Pulmonary artery endothelial cell (primary cell): ENCODE data around the gene PSMD12. TPM values are rescaled to one million over a fixed set of nuclear protein-coding genes. Genes with fewer than 3 reads are reported as not detected.
"Not testable (repeated sequence)": the region's sequence is repeated elsewhere in the genome, so short reads cannot be mapped to it uniquely, and the experiment has no call there.

Source experiments
- DNase-seq: peaks from one replicate; pipeline ENCODE4 v3.0.0-alpha.2; 2011; ENCODE audit warnings: low read depth, low spot score
- total RNA-seq: library from RNA; depleted of rRNA; stranded (reverse); fragments of >200 nt; gene quantifications from 2 replicates; pipeline ENCODE4 v1.2.3, GENCODE V29; 2014

Gene PSMD12
- 36.9 and 44.6 TPM in 2 replicates for total RNA-seq

- peak; percentile 60 for DNase-seq
These were observed at the start of gene PSMD12 for GRCh38 chr17:67366193-67367157. Gene PSMD12, minus strand, starts transcription at chr17:67366577. Its CDS starts 58 bp downstream, at chr17:67366519.

GRCh38 chr17:67415291-67415690, 48.9 kb upstream of the PSMD12 start:
- DNase-seq, result no peak

DNA sequence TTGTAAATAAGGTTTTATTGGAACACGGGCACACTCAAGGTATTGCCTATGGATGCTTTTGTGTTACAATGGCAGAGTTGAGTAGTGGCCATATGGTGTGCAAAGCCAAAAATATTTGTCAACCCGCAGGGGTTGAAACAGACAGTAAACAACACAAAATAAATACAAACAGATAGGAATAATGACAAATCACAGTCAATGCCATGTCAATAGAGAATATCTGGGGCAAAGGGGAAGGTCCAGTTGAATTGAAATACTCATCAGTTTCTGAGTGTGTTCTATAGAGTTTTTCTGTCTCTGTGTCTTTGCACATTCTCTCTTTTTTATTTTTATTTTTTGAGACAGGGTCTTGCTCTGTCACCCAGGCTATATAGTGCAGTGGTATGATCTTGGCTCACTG, 48.2 kb upstream of the PSMD12 start:
- no peak for DNase-seq

- no peak for DNase-seq
These were observed 47.8 kb upstream of the PSMD12 start for GRCh38 chr17:67414130-67414529.

- DNase-seq, result no peak
These were observed 47.0 kb upstream of the PSMD12 start for GRCh38 chr17:67413388-67413787.

DNA sequence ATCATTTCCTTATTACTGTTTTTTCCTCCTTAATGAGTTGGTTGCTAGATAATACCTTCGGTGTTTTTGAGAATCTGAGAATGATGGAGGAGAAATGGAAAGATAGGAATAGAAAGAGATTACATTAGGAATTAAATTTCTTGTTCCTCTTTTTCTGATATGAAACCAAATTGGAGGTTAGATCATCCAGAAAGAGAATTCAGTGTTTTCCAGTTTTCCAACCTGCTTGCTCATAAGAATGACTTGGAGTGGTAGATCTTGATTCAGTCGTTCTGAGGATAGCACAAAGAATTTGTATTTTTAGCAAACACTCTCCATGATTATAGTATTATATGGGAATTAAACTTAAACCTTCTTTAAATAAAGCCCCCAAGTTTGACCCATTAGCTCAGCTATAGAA, 46.6 kb upstream of the PSMD12 start:
- DNase-seq, result no peak

- no peak for DNase-seq
These were observed 45.7 kb upstream of the PSMD12 start for GRCh38 chr17:67412032-67412431.

DNA sequence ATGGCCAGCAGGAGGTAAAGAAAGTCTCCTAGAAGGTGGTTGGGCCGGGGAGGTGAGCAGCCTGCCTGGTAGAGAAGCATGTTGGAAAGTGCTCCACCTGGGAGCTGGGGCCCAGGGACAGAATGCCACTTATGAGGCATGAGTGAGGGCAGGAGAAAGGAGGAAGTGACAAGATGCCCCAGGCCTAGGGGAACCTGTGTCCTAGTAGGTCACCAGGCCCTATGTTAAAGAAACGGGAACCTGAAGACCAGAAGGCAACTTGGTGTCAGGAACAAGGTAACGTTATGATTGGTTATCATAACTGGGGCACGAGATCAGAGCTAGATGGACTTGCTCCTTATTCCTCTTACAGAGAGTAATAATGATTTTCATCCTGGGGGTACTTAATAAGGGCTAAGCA, 45.0 kb upstream of the PSMD12 start:
- no peak for DNase-seq

DNA sequence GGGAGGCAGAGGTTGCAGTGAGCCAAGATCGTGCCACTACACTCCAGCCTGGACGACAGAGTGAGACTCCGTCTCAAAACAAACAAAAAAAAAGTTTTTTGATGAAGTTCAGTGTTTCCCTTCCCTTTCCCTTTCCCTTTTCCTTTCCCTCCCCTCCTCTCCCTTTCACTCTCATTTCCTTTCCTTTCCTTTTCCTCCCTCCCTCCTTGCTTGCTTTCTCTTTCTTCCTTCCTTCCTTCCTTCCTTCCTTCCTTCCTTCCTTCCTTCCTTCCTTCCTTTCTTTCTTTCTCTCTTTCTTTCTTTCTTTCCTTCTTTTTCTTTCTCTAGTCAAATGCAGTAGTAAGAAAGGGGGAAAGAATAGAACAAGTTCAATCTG, 42.1 kb upstream of the PSMD12 start:
- DNase-seq, result not testable (repeated sequence)

- no peak for DNase-seq
These were observed 37.1 kb upstream of the PSMD12 start for GRCh38 chr17:67403483-67403882.

- DNase-seq, result no peak
These were observed 36.7 kb upstream of the PSMD12 start for GRCh38 chr17:67403065-67403464.

DNA sequence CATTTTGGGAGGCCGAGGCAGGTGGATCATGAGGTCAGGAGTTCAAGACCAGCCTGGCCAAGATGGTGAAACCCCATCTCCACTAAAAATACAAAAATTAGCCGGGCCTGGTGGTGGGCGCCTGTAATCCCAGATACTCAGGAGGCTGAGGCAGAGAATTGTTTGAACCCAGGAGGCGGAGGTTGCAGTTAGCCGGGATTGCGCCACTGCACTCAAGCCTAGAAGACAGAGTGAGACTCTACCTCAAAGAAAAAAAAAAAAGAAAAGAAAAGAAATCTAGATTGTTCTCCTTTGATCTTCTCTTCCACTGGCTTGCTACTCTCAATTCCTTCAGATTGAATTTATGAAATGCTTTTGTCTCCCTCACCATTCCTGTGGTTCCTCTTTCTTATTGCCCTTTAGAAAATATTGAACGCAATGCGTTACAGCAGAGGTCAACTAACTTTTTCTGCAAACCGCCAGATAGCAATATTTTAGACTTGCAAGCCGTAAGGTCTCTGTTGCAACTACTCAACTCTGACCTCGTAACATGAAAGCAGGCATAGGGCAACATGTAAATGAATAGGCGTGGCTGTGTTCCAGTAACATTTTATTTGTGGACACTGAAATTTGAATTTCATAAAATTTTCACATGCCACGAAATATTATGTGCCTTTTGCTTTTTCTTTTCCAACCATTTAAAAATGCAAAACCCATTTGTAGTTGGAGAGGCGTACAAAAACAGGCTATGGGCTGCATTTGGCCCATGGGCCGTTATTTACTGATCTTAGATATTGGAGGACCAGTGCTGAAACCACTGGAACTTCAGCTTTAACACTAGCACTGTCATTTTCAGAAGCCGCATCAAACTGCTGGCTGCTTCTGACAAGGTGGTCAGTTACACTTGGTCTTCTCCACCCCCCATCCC, 35.5 kb upstream of the PSMD12 start:
- DNase-seq, result no peak

- no peak for DNase-seq
These were observed 34.7 kb upstream of the PSMD12 start for GRCh38 chr17:67401106-67401505.

- no peak for DNase-seq
These were observed 33.8 kb upstream of the PSMD12 start for GRCh38 chr17:67400193-67400592.

GRCh38 chr17:67399676-67400075, 33.3 kb upstream of the PSMD12 start:
- no peak for DNase-seq

GRCh38 chr17:67393809-67394397, 27.5 kb upstream of the PSMD12 start:
- no peak for DNase-seq

DNA sequence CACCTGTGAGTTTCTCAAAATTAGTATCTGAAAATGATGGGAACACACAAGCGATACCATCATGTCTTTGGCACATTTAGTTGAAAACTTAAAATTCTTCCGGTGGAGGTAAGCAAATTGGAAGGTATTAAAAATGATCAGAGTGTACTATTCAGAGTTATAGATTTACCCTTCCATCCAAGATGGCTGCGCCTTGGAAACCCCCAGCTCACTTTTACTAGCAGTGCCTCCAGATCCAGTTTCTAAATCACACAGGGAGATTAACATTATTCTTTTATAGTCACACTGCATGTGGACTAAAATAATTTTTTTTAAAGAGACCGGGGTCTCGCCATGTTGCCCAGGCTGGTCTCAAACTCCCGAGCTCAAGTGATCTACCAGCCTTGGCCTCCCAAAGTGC, 25.7 kb upstream of the PSMD12 start:
- no peak for DNase-seq

DNA sequence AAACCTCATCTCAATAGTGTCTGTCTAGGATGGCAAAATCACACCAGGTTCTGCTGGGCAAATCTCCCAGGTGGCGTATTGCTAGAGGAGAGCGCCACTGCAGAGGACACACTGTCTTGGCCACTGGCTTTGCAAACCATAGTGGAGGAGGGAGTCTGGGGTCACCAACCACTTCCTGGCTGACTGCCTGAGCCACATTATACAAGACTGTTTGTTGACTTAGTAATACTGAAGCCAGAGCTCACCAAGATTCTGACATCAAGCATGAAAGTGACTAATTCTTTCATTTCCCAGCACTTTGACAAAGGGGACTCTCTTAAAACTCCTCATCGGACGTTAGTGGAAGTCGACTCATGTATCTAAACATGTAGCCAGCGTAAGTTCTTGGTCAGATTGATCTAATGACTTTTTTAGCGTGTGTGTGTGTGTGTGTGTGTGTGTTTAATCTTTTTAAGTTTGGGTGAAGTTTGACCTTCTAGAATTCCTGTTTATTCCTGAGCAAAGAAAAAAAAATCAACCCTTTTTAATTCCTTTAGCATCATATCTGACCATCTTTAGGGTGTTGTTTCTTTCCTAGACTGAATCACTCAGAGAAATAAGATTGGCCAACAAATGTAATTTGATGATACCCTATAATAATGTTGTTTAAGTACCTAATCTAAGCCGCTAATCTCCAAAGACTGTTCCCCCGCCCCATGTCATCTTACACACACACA, 24.4 kb upstream of the PSMD12 start:
- peak; percentile 71 for DNase-seq

DNA sequence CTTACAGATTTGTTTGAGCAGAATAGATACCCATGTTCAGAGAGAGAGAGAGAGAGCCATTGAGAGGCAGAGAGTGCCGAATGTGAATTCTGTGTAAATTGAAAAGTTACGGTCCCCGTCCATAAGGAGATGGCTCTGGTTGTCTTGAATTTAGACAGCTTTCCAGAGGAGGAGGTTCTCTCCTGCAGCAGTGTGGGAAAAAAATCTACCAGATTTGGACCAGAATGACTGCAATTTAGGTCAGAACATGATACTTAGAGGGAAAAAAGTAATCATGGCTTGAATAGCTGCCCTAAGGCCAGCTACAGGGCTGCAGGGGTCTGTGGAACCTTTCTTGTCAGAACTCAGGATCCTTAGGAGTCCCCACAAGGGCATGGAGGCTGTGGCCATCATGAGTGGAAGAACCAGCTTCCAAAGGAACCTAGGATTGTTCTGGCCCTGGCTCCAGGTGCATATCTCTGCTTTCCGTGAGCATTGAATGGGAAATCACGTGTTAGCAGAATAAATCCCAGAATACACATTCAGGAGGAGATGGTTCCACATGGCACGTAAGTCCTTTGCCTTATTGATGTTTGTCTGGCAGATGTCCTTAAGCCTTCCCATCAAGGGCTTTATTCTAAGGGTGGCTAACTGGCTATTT, 23.7 kb upstream of the PSMD12 start:
- DNase-seq, result no peak

DNA sequence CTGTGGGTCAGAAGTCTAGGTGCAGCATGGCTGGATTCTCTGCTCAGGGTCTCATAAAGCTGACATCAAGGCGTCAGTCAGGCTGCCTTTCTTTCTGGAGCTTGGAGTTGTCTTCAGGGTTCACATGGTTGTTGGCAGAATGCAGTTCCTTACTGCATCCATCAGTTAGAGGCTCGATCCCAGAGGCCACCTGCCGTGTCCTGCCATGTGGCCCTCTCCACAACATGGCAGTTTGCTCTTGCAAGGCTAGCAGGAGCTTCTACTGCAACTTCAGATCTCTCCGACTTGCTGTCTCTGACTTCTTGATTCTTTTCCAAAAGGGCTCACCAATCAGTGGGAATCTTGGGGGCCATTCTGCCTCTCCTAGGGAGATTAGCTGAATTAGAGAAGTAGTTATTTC, 22.6 kb upstream of the PSMD12 start:
- DNase-seq, result no peak

DNA sequence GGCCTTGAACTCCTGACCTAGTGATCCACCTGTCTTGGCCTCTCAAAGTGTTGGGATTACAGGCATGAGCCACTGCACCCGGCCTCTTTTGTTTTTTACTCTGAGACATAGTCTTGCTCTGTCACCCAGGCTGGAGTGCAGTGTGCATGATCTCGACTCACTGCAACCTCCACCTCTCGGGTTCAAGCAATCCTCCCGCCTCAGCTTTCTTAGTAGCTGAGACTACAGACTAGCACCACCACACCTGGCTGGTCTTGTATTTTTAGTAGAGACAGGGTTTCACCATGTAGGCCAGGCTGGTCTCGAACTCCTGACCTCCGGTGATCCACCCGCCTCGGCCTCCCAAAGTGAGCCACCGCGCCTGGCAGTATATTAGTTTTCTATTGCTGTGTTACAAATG, 22.2 kb upstream of the PSMD12 start:
- not testable (repeated sequence) for DNase-seq
